RWPE1 (cell line): Measurements from ENCODE around the gene EDA.
A peak's percentile ranks its signal among the peaks of the same experiment; 100 is the strongest.
"Not testable (repeated sequence)": the region's sequence is repeated elsewhere in the genome, so short reads cannot be mapped to it uniquely, and the experiment has no call there.

Experiments used
- CTCF ChIA-PET: fragments of 350-600 bp; sonication (Branson Sonifier 250); formaldehyde crosslinking; extraction: SDS; loops from one replicate; lab custom pipeline; 2021; lab: Yijun Ruan, JAX
- POLR2A ChIA-PET: fragments of 400-600 bp; formaldehyde crosslinking; extraction: SDS; loops from one replicate; lab custom pipeline; 2020; ENCODE audit warnings: antibody characterized with exemption; ENCODE audit not compliant: low non-redundant PET; lab: Yijun Ruan, JAX
- DNase-seq: peaks from one replicate; pipeline ENCODE4 v3.0.0; 2012; ENCODE audit warnings: low spot score
- H3K27ac ChIP-seq: fragments of 450-650 bp; 2 replicates; pipeline ENCODE4 v1.5.1; 2017
- CTCF ChIP-seq: fragments of 450-650 bp; conservative IDR thresholded peaks from 2 replicates; pipeline ENCODE4 v1.5.1; 2017; ENCODE audit warnings: low read depth, mild to moderate bottlenecking

EDA gene

GRCh38 chrX:69988955-69989394, 373.1 kb downstream of the EDA start:
- POLR2A ChIA-PET = no interaction called here
- CTCF ChIA-PET = no interaction called here
- H3K27ac ChIP-seq = no peak overlapping the region
- peak; percentile 1 for DNase-seq
- TF ChIP-seq CTCF = no peak

- ChIA-PET POLR2A (no interaction called here), CTCF (no interaction called here)
- no peak for DNase-seq
- TF ChIP-seq CTCF = no peak
- H3K27ac ChIP-seq = no peak overlapping the region
Measured at GRCh38 chrX:69991685-69992084, 375.8 kb downstream of the EDA start.

GRCh38 chrX:69993494-69993893, 377.6 kb downstream of the EDA start:
- no peak for TF ChIP-seq CTCF
- POLR2A ChIA-PET = no interaction called here
- no peak for DNase-seq
- no peak overlapping the region for H3K27ac ChIP-seq
- CTCF ChIA-PET = no interaction called here

- ChIA-PET POLR2A (no interaction called here), CTCF (interaction anchor here (0.6 kb wide), 1 partner anchor 15 kb away, joined by 3 read pairs; no protein-coding TSS in a partner anchor)
- H3K27ac ChIP-seq = no peak overlapping the region
- DNase-seq = no peak
- TF ChIP-seq CTCF = no peak
Measured at GRCh38 chrX:69995362-69996112, 379.6 kb downstream of the EDA start.

GRCh38 chrX:69996113-69996468, 380.2 kb downstream of the EDA start:
- TF ChIP-seq CTCF = no peak
- POLR2A ChIA-PET = no interaction called here
- no peak overlapping the region for H3K27ac ChIP-seq
- CTCF ChIA-PET = no interaction called here
- no peak for DNase-seq

GRCh38 chrX:69998299-69998698, 382.4 kb downstream of the EDA start:
- DNase-seq, POLR2A ChIA-PET, CTCF ChIA-PET, H3K27ac ChIP-seq: not testable (repeated sequence)

- CTCF ChIA-PET = no interaction called here
Measured at GRCh38 chrX:70001269-70001668, 385.4 kb downstream of the EDA start.

More at GRCh38 chrX:70001269-70001668, 385.4 kb downstream of the EDA start:
- TF ChIP-seq CTCF = no peak
- POLR2A ChIA-PET = no interaction called here
- no peak overlapping the region for H3K27ac ChIP-seq
- no peak for DNase-seq
